Measurements from ENCODE around the gene SLC16A6.

DNA sequence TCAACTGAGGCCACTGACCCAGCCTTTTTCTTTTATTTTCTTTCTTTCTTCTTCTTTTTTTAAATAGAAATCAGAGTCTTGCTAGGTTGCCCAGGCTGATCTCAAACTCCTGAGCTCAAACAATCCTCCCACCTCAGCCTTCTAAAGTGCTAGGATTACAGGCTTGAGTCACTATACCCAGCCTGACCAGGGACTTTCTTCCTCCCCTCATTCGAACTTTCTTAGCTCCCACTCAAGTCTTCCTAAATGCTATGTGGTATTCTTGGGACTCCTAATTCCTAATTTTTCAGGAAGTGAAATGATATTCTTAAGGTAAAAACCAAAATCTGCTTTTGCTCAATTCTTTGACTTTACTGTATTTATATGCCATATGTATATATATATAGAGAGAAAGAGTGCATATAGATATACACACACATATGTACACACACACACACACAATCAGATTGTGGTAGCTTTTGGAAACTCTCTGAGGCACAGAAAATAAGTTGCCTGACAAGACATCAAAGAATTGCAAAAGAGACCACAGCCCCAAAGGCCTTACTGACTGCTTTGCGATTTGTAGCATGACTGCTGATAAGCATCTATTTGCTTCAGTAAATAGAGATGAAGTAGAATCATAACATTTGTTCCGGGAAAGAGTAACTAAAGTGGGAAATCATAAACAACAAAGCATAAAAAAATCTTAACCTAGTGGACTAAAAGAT, 52.6 kb downstream of the SLC16A6 start:
- no peak for TF ChIP-seq POLR2A (IDR thresholded peaks at IDR 0.05)
- TF ChIP-seq, protein P1, sequence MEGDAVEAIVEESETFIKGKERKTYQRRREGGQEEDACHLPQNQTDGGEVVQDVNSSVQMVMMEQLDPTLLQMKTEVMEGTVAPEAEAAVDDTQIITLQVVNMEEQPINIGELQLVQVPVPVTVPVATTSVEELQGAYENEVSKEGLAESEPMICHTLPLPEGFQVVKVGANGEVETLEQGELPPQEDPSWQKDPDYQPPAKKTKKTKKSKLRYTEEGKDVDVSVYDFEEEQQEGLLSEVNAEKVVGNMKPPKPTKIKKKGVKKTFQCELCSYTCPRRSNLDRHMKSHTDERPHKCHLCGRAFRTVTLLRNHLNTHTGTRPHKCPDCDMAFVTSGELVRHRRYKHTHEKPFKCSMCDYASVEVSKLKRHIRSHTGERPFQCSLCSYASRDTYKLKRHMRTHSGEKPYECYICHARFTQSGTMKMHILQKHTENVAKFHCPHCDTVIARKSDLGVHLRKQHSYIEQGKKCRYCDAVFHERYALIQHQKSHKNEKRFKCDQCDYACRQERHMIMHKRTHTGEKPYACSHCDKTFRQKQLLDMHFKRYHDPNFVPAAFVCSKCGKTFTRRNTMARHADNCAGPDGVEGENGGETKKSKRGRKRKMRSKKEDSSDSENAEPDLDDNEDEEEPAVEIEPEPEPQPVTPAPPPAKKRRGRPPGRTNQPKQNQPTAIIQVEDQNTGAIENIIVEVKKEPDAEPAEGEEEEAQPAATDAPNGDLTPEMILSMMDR (IDR thresholded peaks at IDR 0.05) = no peak
